Measurements from ENCODE around the gene MAGI2. TPM values are rescaled to one million over a fixed set of nuclear protein-coding genes. Genes with fewer than 3 reads are reported as not detected.

The MAGI2 gene
- polyA plus RNA-seq, 2 donors, result 0.67 to 0.79 TPM

DNA sequence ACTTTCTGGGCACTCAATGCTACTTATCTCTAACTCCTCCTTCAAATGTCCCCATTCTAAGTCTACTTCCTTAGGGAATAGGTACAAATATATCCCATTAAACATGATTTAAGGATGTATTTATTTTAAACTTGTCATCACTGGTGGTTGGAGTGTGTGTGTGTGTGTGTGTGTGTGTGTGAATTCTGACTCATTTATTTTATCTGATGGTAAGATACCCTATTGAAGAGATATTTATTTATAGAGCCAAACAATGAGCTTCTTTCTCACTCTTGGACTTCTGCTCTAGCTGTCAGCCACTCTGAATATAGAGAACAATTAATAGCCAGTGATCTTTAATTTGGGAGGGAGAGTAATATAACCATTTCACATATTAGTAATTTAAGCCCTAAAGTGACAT lies 17.8 kb upstream of the MAGI2 start:
- no peak overlapping the region for H3K27ac ChIP-seq (ENCODE audit: low read depth in 2 of 2, low read length in 1 of 2)
- no peaks in the 10 kb centered on the region for H3K9me3 ChIP-seq (ENCODE audit: control insufficient read depth in 2 of 2, insufficient read depth in 1 of 2, low read depth in 1 of 2, low read length in 1 of 2)
- H3K27me3 ChIP-seq (ENCODE audit: control insufficient read depth in 1 of 2, insufficient read depth in 2 of 2, low read length in 2 of 2), result no peaks in the 10 kb centered on the region
- no peaks in the 10 kb centered on the region for H3K36me3 ChIP-seq (ENCODE audit: control insufficient read depth in 2 of 2, insufficient read depth in 2 of 2, low read length in 1 of 2)
- H3K4me1 ChIP-seq (ENCODE audit: control insufficient read depth in 2 of 2, insufficient read depth in 2 of 2, low read length in 1 of 2), result no peaks in the 10 kb centered on the region
- H3K4me3 ChIP-seq (ENCODE audit: low read depth in 1 of 2, low read length in 2 of 2), result no peak overlapping the region

DNA sequence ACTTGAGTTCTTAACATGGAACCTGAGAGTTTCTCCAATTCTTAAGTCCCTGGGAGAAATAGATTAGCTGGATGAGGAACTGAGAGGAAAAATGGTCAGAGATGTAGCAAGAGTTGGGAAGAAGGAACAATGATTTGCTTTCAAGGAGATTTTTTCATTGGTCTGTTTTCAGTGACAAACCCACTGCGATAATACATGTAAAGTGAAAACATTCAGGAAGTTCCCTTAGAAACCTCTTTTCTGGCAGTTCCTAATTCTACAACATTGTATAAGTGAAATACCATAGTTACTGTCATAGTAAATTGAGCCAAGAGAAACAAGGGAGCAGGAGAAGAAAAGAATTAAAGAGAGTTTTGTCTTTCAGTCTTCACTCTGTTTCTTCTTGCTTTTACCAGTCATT lies 12.1 kb upstream of the MAGI2 start:
- Histone ChIP-seq H3K27ac (ENCODE audit: low read depth in 2 of 2, low read length in 1 of 2) (no peak overlapping the region), H3K36me3 (ENCODE audit: control insufficient read depth in 2 of 2, insufficient read depth in 2 of 2, low read length in 1 of 2) (no peaks in the 10 kb centered on the region), H3K4me1 (ENCODE audit: control insufficient read depth in 2 of 2, insufficient read depth in 2 of 2, low read length in 1 of 2) (no peaks in the 10 kb centered on the region), H3K27me3 (ENCODE audit: control insufficient read depth in 1 of 2, insufficient read depth in 2 of 2, low read length in 2 of 2) (no peaks in the 10 kb centered on the region), H3K9me3 (ENCODE audit: control insufficient read depth in 2 of 2, insufficient read depth in 1 of 2, low read depth in 1 of 2, low read length in 1 of 2) (no peaks in the 10 kb centered on the region), H3K4me3 (ENCODE audit: low read depth in 1 of 2, low read length in 2 of 2) (no peak overlapping the region)
- WGBS, 2 donors, result 96 to 100% methylated on average over 1 of the region's 1 CpG

DNA sequence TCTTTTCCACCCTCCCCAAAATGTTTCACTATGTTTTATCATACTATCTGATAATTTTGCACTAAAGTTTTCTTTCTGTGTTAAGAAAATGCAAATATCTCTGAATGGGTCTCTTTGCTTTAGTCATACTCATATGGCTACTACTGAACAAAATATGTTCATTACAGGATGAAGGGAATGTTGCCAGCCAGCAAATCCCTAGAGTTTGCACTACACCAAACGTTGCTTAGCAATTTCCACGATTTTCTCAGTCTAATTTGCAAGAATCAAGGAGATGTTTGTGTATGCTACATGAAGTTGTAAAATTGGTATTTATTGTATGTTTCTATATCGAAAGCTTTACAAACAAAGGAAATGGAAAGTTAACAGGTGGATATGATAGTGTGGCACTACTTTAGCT lies 10.6 kb upstream of the MAGI2 start:
- Histone ChIP-seq H3K4me3 (ENCODE audit: low read depth in 1 of 2, low read length in 2 of 2) (no peak overlapping the region), H3K27me3 (ENCODE audit: control insufficient read depth in 1 of 2, insufficient read depth in 2 of 2, low read length in 2 of 2) (no peaks in the 10 kb centered on the region), H3K27ac (ENCODE audit: low read depth in 2 of 2, low read length in 1 of 2) (no peak overlapping the region), H3K36me3 (ENCODE audit: control insufficient read depth in 2 of 2, insufficient read depth in 2 of 2, low read length in 1 of 2) (no peaks in the 10 kb centered on the region), H3K4me1 (ENCODE audit: control insufficient read depth in 2 of 2, insufficient read depth in 2 of 2, low read length in 1 of 2) (no peaks in the 10 kb centered on the region), H3K9me3 (ENCODE audit: control insufficient read depth in 2 of 2, insufficient read depth in 1 of 2, low read depth in 1 of 2, low read length in 1 of 2) (no peaks in the 10 kb centered on the region)
- WGBS, 2 donors, result 69 to 71% methylated on average over 3 of the region's 3 CpGs

DNA sequence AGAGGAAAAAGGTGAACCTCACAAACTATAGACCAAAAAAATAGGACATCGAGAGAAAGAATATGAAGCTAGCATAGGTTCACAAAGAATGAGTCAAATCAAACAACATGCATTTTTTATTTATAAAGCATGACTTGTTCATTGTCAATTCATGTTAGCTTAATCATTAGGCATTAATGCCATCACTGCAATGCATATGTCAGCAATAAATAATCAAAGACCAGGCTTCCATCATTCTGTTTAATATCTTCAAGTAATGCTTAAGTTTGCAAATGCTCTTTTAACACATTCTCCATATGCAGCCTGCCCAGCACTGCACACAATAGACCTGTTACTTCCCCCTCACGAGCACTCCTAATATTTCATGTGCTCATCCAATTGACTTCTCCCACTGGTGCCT lies 8.9 kb upstream of the MAGI2 start:
- no peak overlapping the region for H3K4me3 ChIP-seq (ENCODE audit: low read depth in 1 of 2, low read length in 2 of 2)
- H3K9me3 ChIP-seq (ENCODE audit: control insufficient read depth in 2 of 2, insufficient read depth in 1 of 2, low read depth in 1 of 2, low read length in 1 of 2), result no peaks in the 10 kb centered on the region
- WGBS, 2 donors, result 71 to 75% methylated on average over 2 of the region's 2 CpGs
- no peak overlapping the region for H3K27ac ChIP-seq (ENCODE audit: low read depth in 2 of 2, low read length in 1 of 2)
- no peaks in the 10 kb centered on the region for H3K4me1 ChIP-seq (ENCODE audit: control insufficient read depth in 2 of 2, insufficient read depth in 2 of 2, low read length in 1 of 2)
- H3K36me3 ChIP-seq (ENCODE audit: control insufficient read depth in 2 of 2, insufficient read depth in 2 of 2, low read length in 1 of 2), result no peaks in the 10 kb centered on the region
- no peaks in the 10 kb centered on the region for H3K27me3 ChIP-seq (ENCODE audit: control insufficient read depth in 1 of 2, insufficient read depth in 2 of 2, low read length in 2 of 2)

GRCh38 chr7:79461660-79462059 lies 8.2 kb upstream of the MAGI2 start:
- Histone ChIP-seq H3K27me3 (ENCODE audit: control insufficient read depth in 1 of 2, insufficient read depth in 2 of 2, low read length in 2 of 2) (no peaks in the 10 kb centered on the region), H3K4me1 (ENCODE audit: control insufficient read depth in 2 of 2, insufficient read depth in 2 of 2, low read length in 1 of 2) (no peaks in the 10 kb centered on the region), H3K4me3 (ENCODE audit: low read depth in 1 of 2, low read length in 2 of 2) (no peak overlapping the region), H3K9me3 (ENCODE audit: control insufficient read depth in 2 of 2, insufficient read depth in 1 of 2, low read depth in 1 of 2, low read length in 1 of 2) (no peaks in the 10 kb centered on the region), H3K36me3 (ENCODE audit: control insufficient read depth in 2 of 2, insufficient read depth in 2 of 2, low read length in 1 of 2) (no peaks in the 10 kb centered on the region), H3K27ac (ENCODE audit: low read depth in 2 of 2, low read length in 1 of 2) (no peak overlapping the region)
- WGBS, 2 donors, result 53 to 79% methylated on average over 1 of the region's 1 CpG

GRCh38 chr7:79459381-79459780 lies 5.9 kb upstream of the MAGI2 start:
- Histone ChIP-seq H3K4me3 (ENCODE audit: low read depth in 1 of 2, low read length in 2 of 2) (no peak overlapping the region), H3K4me1 (ENCODE audit: control insufficient read depth in 2 of 2, insufficient read depth in 2 of 2, low read length in 1 of 2) (no peaks in the 10 kb centered on the region), H3K36me3 (ENCODE audit: control insufficient read depth in 2 of 2, insufficient read depth in 2 of 2, low read length in 1 of 2) (no peaks in the 10 kb centered on the region), H3K27ac (ENCODE audit: low read depth in 2 of 2, low read length in 1 of 2) (no peak overlapping the region), H3K27me3 (ENCODE audit: control insufficient read depth in 1 of 2, insufficient read depth in 2 of 2, low read length in 2 of 2) (no peaks in the 10 kb centered on the region), H3K9me3 (ENCODE audit: control insufficient read depth in 2 of 2, insufficient read depth in 1 of 2, low read depth in 1 of 2, low read length in 1 of 2) (no peaks in the 10 kb centered on the region)
- WGBS, 2 donors, result 69 to 75% methylated on average over 3 of the region's 3 CpGs

GRCh38 chr7:79458796-79459195 lies 5.3 kb upstream of the MAGI2 start:
- H3K27me3 ChIP-seq (ENCODE audit: control insufficient read depth in 1 of 2, insufficient read depth in 2 of 2, low read length in 2 of 2), result no peaks in the 10 kb centered on the region
- H3K4me1 ChIP-seq (ENCODE audit: control insufficient read depth in 2 of 2, insufficient read depth in 2 of 2, low read length in 1 of 2), result no peaks in the 10 kb centered on the region
- H3K9me3 ChIP-seq (ENCODE audit: control insufficient read depth in 2 of 2, insufficient read depth in 1 of 2, low read depth in 1 of 2, low read length in 1 of 2), result no peaks in the 10 kb centered on the region
- H3K27ac ChIP-seq (ENCODE audit: low read depth in 2 of 2, low read length in 1 of 2), result no peak overlapping the region
- H3K4me3 ChIP-seq (ENCODE audit: low read depth in 1 of 2, low read length in 2 of 2), result no peak overlapping the region
- no peaks in the 10 kb centered on the region for H3K36me3 ChIP-seq (ENCODE audit: control insufficient read depth in 2 of 2, insufficient read depth in 2 of 2, low read length in 1 of 2)

- peak overlapping the region in 1 of 2 donors; percentile 34 for H3K4me3 ChIP-seq (ENCODE audit: low read depth in 1 of 2, low read length in 2 of 2)
- H3K36me3 ChIP-seq (ENCODE audit: control insufficient read depth in 2 of 2, insufficient read depth in 2 of 2, low read length in 1 of 2), result no peaks in the 10 kb centered on the region
- peaks cover 0 to 6% of the 10 kb centered on the region in 2 donors for H3K4me1 ChIP-seq (ENCODE audit: control insufficient read depth in 2 of 2, insufficient read depth in 2 of 2, low read length in 1 of 2)
- H3K9me3 ChIP-seq (ENCODE audit: control insufficient read depth in 2 of 2, insufficient read depth in 1 of 2, low read depth in 1 of 2, low read length in 1 of 2), result peaks cover 0 to 2% of the 10 kb centered on the region in 2 donors
- 72% methylated on average over 5 of the region's 5 CpGs for WGBS, 2 donors
- H3K27ac ChIP-seq (ENCODE audit: low read depth in 2 of 2, low read length in 1 of 2), result no peak overlapping the region
- H3K27me3 ChIP-seq (ENCODE audit: control insufficient read depth in 1 of 2, insufficient read depth in 2 of 2, low read length in 2 of 2), result no peaks in the 10 kb centered on the region
These were observed 1.8 kb upstream of the MAGI2 start for GRCh38 chr7:79455173-79455790.

DNA sequence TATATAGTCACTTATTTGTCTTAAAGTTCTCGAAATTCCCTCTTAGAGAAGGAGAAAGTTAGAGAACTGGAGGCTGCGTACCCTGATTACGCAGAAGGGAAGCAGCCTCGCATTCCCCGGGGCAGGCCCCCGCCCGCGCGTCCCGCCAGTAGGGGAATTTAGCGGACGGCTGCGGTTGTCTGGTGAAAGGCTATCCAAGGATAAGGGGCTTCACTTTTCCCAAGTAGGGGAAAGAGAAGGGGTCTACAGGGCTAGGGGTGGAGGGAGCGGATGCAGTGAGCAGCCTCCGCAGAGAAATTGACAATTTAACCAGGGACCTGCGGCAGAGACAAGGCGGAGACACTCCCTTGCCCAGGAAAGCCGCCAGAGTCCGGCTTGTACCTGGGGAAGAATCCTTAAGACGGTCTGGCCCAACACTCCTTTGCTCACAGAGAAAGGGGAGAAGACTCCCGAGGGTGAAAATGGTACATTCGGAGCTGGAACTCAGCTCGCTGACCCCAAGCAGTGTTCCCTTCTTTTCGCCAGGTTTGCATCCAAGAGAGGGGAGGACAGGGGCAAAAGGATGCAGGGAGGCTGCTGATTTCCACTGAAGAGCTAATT lies 994 bp upstream of the MAGI2 start:
- Histone ChIP-seq H3K27me3 (ENCODE audit: control insufficient read depth in 1 of 2, insufficient read depth in 2 of 2, low read length in 2 of 2) (no peaks in the 10 kb centered on the region), H3K9me3 (ENCODE audit: control insufficient read depth in 2 of 2, insufficient read depth in 1 of 2, low read depth in 1 of 2, low read length in 1 of 2) (peaks cover 0 to 2% of the 10 kb centered on the region in 2 donors), H3K4me1 (ENCODE audit: control insufficient read depth in 2 of 2, insufficient read depth in 2 of 2, low read length in 1 of 2) (peaks cover 0 to 6% of the 10 kb centered on the region in 2 donors), H3K36me3 (ENCODE audit: control insufficient read depth in 2 of 2, insufficient read depth in 2 of 2, low read length in 1 of 2) (no peaks in the 10 kb centered on the region), H3K27ac (ENCODE audit: low read depth in 2 of 2, low read length in 1 of 2) (peak overlapping the region; percentile 60 to 92), H3K4me3 (ENCODE audit: low read depth in 1 of 2, low read length in 2 of 2) (peak overlapping the region; percentile 34 to 53)
- WGBS, 2 donors, result 9 to 16% methylated on average over 24 of the region's 24 CpGs

- H3K27me3 ChIP-seq (ENCODE audit: control insufficient read depth in 1 of 2, insufficient read depth in 2 of 2, low read length in 2 of 2), result no peaks in the 10 kb centered on the region
- peak overlapping the region; percentile 34 to 53 for H3K4me3 ChIP-seq (ENCODE audit: low read depth in 1 of 2, low read length in 2 of 2)
- H3K36me3 ChIP-seq (ENCODE audit: control insufficient read depth in 2 of 2, insufficient read depth in 2 of 2, low read length in 1 of 2), result no peaks in the 10 kb centered on the region
- WGBS, 2 donors, result 0 to 2% methylated on average over 6 of the region's 6 CpGs
- peaks cover 0 to 6% of the 10 kb centered on the region in 2 donors for H3K4me1 ChIP-seq (ENCODE audit: control insufficient read depth in 2 of 2, insufficient read depth in 2 of 2, low read length in 1 of 2)
- peak overlapping the region; percentile 60 to 92 for H3K27ac ChIP-seq (ENCODE audit: low read depth in 2 of 2, low read length in 1 of 2)
- peaks cover 0 to 2% of the 10 kb centered on the region in 2 donors for H3K9me3 ChIP-seq (ENCODE audit: control insufficient read depth in 2 of 2, insufficient read depth in 1 of 2, low read depth in 1 of 2, low read length in 1 of 2)
These were observed 255 bp downstream of the MAGI2 start for GRCh38 chr7:79453266-79453557.
